ENCODE measurements around the gene LDB1.

The LDB1 gene

DNA sequence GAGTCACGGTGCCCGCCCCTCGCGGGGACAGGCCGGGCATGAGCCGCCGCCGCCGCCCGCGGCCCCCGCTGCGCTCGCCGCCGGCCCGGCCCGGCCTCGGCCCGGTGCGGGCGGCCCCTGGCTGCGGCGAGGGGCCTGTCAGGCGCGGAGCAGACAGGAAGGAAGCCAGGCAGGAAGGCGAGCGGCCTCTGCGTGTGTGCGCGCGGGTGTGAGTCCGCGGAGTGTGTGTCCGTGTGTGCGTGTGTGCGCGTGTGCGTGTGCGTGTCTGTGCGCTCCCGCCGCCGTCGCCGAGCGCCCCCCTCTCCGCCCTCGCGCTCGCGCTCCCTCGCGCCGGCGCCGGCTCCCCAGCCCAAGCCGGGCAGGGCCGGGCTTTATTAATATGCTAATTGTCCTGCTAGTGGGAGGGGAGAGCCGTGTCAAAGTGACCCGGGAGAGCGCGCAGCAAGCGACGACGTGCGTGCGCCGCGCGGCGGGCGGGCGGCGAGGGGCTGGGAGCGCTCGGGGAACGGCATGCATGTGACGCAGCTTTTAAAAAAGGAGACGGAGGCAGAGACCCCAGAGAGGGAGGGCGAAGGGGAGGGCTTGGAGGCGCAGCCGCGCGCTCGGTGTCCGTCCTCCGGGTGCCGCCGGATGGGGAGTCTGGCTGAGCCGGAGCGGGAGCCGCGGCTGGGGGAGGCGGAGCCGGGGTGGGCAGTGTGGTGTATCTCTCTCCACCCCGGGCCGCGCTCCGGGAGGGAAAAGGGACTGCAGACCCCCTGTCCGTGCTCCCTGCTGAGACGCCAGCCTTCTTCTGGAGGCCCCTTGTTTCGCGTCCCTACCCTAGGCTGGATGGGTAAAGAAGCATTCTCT lies at the start of gene LDB1:
TSS of gene LDB1 (minus strand) at position 227 of the 849 bp plus-strand sequence. CDS start 258 bp downstream, outside the sequence.
- DNase-seq: peak; percentile 72

DNA sequence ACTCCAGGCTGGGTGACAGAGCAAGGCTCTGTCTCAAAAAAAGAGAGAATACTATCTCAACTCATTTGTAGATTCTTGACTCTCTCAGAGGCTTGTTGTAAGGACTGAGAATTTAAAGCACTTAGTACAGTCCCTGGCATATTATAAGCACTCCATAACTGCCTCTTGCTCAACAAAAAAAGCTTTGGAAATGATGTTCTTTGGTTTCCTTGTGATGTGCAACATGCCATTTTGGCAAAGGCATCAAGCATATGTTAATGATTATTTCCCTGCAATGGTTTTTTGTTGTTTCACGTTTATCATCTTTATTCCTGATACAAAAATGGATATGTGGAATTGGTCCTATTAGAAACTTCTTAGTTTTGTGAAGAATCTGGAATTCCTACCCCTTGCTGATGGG lies 47.7 kb upstream of the LDB1 start:
- DNase-seq: no peak

DNA sequence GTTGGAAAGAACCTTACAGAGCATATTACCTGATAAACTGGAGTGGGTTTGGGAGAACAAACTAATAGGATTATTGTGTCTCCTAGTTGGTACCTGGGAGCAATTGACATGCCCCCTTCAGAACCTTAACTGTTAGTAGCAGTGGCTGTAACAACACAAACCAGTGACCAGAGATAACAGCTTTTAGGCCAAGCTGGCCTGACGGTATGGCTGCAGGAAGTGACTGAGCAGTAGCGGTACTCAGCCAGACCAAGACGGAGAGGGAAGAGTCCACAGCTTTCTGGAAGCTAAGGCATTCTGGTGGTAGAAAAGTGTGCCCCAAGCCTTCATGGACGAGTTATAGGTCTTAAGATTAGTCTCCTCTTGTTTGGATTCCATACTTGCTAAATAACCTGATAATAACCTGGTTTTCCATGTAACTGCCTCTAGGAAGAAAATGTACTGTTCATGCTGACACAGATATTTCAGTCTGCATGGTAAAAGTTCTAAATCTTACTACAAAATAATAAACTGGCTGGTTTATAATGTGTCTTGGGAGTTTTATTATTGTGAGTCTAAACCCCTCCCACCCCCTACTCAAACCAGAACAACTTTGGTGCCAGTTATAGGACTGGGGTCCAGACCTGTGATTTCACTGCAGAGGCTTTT lies 43.3 kb upstream of the LDB1 start:
- no peak for DNase-seq

DNA sequence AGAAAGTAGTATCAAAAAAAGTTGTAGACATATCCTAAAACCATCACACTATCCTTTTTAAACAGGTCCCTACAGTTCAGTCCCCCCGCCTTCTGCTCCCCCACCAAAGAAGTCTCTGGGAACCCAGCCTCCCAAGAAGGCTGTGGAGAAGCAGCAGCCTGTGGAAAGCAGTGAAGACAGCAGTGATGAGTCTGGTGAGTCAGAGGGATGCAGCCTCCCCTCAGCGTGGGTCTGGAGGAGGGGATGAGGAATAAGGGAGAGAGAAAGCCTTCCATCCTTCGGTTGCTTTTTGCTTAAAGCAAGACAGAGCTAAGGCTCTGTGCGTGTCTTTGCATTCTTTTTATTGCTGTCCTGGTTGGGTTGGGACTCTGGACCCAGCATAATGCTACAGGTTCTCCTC lies 39.7 kb upstream of the LDB1 start:
- no peak for DNase-seq

- DNase-seq: no peak
These were observed 39.0 kb upstream of the LDB1 start for GRCh38 chr10:102159051-102159597.

- no peak for DNase-seq
These were observed 37.1 kb upstream of the LDB1 start for GRCh38 chr10:102157224-102157623.

DNA sequence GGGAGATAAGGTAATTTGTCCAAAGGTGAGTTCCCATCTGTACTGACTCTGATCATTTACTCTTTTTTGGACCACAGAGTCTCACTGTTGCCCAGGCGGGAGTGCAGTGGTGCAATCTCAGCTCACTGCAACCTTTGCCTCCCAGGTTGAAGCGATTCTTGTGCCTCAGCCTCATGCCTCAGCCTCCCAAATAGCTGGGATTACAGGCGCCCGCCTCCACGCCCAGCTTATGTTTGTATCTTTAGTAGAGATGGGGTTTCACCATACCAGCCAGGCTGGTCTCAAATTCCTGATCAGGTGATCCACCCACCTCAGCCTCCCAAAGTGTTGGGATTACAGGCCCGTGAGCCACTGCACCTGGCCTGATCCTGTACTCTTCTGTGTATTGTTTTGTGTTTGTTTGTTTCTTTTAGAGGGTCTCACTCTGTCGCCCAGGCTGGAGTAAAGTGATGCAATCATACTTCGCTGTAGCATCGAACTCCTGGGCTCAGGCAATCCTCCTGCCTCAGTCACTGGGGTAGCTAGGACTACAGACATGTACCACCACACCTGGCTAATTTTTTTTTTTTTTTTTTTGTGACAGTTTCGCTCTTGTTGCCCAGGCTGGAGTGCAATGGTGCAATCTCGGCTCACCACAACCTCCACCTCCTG lies 34.4 kb upstream of the LDB1 start:
- no peak for DNase-seq

GRCh38 chr10:102153093-102153620 lies 33.0 kb upstream of the LDB1 start:
- DNase-seq: no peak

DNA sequence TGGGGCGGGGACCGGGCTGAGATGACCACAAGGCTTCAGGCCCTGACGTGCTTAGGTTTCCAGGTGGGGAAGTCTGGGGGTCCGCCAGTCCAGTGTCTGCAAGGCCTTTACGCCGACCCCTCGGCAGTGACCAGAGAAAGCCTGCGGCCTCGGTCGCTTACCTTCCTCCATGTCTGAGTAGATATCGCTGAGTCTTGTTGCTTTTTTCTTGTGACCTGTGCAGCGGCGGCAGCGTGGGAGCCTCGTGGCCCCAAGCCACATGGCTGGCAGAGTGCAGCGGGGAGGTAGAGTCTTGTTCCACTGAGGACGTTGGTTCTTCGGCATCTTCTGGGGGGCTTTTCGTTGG lies 32.4 kb upstream of the LDB1 start:
- DNase-seq: peak; percentile 48

GRCh38 chr10:102151774-102152544 lies 31.8 kb upstream of the LDB1 start, which contains the start of gene NOLC1:
Gene NOLC1, plus strand, starts transcription at chr10:102152389. Its CDS starts 22 bp downstream, at chr10:102152411.
- peak; percentile 99 for DNase-seq

DNA sequence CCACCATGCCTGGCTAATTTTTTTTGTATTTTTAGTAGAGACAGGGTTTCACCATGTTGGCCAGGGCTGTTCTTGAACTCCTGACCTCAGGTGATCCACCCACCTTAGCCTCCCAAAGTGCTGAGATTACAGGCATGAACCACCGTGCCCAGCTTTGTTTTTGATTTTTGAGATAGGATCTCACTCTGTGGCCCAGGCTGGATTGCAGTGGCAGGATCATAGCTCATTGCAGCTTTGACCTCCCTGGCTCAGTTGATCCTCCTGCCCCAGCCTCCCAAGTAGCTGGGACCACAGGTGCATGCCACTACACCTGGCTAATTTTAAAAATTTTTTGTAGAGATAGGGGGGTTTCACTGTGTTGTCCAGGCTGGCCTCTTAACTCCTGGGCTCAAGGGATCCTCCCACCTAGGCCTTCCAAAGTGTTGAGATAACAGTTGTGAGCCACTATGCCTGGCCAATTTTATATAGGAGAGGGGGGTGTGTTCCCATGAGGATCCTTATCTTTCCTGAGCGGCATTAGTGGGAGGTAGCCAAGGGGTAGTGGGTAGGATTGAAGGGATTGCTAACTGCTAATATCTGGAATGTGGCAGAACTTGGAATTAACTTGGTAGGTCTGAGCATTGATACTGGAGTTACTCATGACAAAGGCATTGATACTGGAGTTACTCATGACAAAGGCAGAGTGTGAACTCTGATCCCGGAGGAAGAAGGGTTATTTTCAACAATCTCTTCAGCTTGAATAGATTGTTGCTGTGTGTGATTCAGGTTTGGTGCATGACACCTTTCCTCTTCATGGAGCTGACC lies 31.0 kb upstream of the LDB1 start:
- DNase-seq: no peak

- DNase-seq: no peak
These were observed 28.1 kb upstream of the LDB1 start for GRCh38 chr10:102148275-102148674.

GRCh38 chr10:102147561-102147960 lies 27.4 kb upstream of the LDB1 start:
- DNase-seq: no peak

GRCh38 chr10:102146971-102147428 lies 26.8 kb upstream of the LDB1 start:
- no peak for DNase-seq

DNA sequence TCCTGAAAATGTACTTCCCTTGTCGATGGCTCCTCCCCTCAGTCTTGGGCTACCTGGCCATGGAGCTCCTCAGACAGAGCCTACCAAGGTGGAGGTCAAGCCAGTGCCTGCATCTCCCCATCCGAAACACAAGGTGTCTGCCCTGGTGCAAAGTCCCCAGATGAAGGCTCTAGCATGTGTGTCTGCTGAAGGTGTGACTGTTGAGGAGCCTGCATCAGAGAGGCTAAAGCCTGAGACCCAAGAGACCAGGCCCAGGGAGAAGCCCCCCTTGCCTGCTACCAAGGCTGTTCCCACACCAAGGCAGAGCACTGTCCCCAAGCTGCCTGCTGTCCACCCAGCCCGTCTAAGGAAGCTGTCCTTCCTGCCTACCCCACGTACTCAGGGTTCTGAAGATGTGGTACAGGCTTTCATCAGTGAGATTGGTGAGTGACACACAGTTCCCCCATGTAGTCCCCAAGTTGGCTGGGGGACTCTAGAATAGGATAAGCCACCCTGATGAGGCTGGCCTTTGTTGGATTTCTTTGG lies 21.5 kb upstream of the LDB1 start:
- DNase-seq: no peak

DNA sequence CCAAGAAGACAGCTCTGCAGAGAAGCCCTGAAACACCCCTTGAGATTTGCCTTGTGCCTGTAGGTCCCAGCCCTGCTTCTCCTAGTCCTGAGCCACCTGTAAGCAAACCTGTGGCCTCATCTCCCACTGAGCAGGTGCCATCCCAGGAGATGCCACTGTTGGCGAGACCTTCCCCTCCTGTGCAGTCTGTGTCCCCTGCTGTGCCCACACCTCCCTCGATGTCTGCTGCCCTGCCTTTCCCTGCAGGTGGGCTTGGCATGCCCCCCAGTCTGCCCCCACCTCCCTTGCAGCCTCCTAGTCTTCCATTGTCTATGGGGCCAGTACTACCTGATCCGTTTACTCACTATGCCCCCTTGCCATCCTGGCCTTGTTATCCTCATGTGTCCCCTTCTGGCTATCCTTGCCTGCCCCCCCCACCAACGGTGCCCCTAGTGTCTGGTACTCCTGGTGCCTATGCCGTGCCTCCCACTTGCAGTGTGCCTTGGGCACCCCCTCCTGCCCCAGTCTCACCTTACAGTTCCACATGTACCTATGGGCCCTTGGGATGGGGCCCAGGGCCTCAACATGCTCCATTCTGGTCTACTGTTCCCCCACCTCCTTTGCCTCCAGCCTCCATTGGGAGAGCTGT lies 20.9 kb upstream of the LDB1 start:
- no peak for DNase-seq

DNA sequence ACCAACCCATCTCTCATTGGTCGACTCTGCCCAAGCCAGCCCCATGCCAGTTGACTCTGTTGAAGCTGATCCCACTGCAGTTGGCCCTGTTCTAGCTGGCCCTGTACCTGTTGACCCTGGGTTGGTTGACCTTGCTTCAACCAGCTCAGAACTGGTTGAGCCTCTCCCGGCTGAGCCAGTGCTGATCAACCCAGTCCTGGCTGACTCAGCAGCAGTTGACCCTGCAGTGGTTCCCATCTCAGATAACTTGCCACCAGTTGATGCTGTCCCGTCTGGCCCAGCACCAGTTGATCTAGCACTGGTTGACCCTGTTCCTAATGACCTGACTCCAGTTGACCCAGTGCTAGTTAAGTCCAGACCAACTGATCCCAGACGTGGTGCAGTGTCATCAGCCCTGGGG lies 20.1 kb upstream of the LDB1 start:
- no peak for DNase-seq

DNA sequence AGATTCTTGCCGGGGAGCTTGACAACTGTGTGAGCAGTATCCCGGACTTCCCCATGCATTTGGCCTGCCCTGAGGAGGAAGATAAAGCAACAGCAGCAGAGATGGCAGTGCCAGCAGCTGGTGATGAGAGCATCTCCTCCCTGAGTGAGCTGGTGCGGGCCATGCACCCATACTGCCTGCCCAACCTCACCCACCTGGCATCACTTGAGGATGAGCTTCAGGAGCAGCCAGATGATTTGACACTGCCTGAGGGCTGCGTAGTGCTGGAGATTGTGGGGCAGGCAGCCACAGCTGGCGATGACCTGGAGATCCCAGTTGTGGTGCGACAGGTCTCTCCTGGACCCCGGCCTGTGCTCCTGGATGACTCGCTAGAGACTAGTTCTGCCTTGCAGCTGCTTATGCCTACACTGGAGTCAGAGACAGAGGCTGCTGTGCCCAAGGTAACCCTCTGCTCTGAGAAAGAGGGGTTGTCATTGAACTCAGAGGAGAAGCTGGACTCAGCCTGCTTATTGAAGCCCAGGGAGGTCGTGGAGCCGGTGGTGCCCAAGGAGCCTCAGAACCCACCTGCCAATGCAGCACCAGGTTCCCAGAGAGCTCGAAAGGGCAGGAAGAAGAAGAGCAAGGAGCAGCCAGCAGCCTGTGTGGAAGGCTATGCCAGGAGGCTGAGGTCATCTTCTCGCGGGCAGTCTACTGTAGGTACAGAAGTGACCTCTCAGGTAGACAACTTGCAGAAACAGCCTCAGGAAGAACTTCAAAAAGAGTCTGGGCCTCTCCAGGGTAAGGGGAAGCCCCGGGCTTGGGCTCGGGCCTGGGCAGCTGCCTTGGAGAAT lies 19.3 kb upstream of the LDB1 start:
- DNase-seq: no peak

GRCh38 chr10:102135956-102136526 lies 15.9 kb upstream of the LDB1 start:
- DNase-seq: no peak

Data from stimulated activated naive CD4-positive, alpha-beta T cell treated with Interleukin-2 at 50 U/mL for 16 hours (primary cell).